Activated gamma-delta T cell treated with anti-CD3 and anti-CD28 coated beads, Interleukin-2, amount 50 U/mL, for 16 hours (primary cell): ENCODE data around the gene SLC1A2.

Experiments used
- DNase-seq: peaks from one replicate; pipeline ENCODE4 v3.0.0-alpha.2; 2020; ENCODE audit warnings: low read depth

Gene SLC1A2

DNA sequence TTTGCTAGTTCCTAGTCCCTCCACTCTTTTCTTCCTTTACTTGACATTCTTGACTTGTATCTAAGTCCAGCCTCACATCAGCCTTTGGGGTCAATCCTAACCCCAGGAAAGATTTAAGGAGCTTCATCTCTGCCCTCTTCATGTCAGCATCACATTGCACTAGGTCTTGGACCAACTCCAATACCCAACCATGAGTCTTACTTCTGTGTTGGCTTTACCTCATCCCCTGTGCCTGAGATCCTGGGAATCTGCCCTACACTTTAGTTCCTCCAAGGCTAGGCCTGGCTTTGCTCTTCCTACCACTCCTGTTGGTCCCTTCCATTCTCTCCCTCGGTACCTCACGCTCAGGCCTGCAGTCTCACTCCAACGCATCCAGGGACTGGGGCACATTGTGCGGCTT is 117.0 kb downstream of the SLC1A2 start:
- no peak for DNase-seq

DNA sequence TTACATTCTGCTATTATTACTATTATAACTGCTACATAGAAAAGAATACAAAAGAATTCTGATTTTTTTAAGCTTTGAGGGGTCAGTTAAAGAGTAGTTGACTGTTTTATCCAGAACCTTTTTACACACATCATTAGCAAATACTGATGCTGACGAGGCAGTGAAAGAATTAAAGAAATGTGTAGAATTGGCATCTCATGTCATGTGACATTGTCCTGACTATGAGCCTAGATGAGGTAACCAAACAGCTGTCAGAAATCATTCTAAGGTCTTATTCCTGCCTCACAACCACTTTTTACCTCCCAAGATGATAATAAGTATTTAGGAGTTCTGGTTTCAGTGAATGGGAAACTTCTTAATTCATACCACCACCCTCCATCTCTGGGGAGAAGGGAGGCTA is 121.0 kb downstream of the SLC1A2 start:
- no peak for DNase-seq

DNA sequence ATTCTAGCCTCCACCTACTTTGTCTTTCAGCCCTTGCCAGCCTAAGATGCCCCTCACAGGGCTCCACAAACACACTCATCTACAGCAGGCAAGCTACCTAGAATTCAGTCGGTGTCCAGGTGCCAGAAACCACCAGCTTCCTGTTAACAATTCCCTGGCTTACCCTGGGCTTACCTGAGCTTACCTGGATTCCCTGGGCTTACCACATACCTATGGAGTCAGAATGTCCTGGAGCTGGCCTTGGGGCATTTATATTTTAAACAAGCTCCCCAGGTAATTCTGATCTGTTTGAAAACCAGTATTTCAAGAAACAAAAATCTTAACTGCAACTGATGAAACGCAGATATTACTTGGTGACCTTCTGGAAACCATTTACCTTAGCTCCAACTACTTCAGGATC is 123.6 kb downstream of the SLC1A2 start:
- DNase-seq, result no peak

DNA sequence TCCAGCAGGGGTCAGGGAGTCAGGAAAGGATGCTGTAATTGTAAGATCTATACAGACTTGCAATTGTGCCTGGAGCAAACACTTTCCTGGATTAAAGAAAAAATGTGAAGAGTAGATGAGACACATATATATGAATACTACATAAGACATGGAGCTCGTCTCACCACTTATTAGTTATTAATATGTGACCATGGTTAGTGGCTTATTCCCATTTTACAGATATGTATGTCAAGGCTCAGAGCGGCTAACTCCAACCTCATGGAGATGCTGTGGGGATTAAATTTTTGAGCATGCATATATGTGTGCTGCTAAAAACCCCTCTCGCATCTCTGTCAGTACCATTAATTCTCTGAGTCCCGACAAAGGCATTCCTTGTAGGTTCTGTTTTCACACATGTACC is 125.7 kb downstream of the SLC1A2 start:
- no peak for DNase-seq

DNA sequence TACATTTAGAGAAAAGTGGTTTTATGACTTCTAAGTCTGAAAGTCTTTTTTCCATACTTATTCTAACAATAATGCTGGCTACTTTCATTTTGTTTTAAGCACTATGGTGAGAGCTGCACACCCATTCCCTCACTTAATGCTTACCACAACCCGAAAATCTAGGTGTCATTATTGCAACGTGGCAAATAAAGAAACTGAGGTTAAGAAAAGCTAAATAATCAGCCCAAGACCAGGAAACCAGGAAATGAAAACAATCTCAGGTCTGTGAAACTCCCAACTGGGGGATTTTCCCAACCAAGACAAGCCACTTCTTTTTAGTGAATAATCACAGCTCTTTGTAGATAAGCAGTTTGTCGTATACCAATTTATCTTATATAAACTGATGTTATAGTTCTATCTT is 126.3 kb downstream of the SLC1A2 start:
- DNase-seq, result no peak

DNA sequence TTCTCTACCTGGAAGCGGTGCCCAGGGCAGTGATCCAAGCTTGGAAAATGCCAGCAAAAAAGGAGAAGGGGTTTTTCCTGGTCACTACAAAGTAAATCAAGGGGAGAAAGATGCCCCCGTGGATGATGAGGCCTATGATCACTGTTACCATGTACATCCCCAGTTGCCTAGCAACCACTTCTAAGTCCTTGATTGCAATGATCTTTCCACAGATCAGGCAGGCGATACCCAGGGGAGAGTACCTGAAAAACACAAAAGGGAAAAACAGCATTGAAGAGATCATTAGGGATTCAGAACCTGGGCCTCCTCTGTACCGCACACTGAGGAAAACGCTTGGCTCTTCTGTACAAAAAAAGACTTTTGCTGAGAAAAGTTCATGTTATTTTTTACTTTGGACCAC is 127.1 kb downstream of the SLC1A2 start:
- DNase-seq, result no peak

DNA sequence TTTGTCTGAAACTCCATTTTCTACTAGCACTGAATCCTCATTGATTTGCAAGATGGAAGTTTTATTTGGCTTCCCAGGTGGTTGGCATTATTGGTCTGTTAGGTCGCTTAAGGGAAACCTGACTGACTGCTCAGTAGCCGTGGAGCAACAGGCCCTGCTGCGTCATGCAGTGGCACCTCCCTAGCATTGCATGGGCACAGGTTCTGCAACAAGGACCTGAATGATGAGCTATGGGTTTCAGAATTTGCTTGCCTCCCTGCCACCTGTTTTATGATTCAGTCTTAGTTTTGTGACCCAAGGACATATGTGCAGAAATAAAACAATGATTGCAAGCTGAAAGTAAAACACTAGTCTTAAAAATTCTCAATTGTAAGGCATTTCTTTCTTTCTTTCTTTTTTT is 128.5 kb downstream of the SLC1A2 start:
- no peak for DNase-seq

DNA sequence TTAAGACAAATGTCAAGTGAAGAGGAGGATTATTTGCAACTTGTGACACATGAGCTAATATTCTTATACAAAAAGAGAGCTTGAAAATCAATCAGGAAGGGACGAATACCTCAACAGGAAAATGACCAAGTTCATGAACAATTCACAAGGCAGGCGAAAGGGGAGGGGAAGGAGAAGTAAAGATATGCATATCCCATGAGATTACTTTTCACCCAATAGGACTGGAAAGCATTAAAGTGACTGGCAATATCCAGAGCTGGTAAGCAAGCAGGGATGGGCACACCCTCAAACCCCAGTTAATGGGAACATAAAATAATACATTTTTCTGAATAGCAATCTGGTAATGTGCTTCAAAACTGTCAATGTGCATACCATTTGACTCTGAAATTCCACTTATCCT is 129.5 kb downstream of the SLC1A2 start:
- DNase-seq, result no peak

DNA sequence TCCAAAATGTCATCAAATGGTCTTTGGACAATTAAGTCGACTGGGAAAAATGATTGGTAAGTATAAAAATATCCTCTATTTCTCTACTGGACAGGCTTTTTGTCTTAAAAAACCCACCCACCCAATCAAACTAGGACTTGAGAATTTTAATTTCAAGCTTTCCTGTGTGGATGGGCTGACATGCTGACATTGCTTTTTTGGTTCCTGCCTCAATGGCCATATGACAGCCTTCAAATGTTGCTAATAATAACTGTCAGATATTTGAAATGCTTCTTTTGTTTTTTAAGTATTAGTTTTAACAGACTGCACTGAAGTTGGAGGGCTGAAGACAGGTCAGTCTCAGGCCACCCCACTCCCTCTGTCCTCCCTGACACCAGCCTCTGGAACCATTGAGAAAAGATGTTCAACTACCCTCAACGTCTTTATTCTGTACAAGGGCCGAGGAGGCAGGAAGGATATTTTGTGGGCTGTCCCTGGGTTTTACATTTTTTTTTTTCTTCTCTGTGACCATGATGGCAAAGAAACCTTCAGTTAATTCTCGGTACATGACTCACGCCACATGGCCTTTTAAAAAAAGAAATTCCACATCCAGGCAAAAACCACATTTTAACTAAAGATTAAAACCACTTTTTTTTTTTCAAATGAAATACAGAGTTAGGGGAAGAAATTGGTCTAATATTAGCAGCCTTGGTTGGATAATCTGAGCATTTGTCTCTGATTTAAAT is 130.4 kb downstream of the SLC1A2 start:
- no peak for DNase-seq

DNA sequence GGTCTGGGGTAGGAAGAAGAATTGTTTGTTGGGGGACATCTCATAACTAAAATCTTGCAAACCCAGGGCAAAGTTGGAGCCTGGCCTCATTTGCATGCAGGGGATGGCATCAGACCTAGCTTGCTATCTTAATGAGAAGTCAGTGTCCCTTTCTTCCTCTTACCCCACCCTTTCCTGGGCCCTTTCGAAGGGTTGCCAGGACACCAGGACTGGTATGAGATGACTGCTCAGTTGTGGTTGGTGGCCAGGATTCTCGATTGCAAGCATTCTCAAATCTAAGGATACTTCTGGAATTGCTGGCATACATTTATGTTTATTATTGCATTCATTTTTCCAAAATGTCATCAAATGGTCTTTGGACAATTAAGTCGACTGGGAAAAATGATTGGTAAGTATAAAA is 131.0 kb downstream of the SLC1A2 start:
- no peak for DNase-seq

DNA sequence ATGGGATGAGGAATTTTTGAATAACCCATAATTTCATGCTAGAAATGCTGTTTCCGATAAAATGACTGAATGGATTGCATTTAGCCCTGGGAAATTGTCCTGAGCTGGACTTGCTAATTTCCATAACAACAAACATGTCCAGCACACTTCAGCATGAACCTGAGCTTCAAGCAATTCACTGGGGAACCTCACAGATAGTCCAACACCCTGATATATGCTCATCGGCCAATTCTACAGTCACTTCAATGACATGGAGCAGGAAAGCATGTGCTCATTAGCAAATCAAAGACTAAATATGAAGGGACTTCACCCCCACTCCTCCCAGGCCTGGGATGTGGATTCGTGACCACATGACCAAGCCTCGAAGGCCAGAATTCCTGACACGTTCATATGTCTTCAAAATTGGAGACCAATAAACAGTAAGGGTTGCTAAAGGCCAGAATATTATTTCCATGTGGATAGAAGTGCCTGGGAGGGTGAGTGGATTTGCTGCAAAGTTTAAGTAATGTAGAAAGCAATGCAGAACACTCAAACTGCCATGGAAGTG is 131.9 kb downstream of the SLC1A2 start:
- no peak for DNase-seq

DNA sequence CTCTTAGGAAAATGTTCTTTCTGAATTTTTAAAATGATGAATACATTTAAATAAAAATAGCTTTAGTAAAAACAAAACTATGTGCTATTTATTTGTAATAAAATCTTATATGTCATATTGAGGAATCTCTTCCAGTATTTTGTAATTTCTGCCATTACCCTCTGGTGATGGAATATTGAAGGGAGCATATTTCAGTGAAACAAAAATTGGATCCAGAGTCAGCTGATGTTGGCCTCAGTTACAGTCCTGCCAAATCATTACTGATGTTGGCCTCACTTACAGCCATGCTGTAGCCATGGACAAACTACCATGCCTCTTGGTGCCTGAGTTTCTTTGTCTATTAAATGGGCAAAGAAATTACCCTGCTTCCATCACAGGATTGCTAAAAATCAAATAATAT is 133.2 kb downstream of the SLC1A2 start:
- no peak for DNase-seq

DNA sequence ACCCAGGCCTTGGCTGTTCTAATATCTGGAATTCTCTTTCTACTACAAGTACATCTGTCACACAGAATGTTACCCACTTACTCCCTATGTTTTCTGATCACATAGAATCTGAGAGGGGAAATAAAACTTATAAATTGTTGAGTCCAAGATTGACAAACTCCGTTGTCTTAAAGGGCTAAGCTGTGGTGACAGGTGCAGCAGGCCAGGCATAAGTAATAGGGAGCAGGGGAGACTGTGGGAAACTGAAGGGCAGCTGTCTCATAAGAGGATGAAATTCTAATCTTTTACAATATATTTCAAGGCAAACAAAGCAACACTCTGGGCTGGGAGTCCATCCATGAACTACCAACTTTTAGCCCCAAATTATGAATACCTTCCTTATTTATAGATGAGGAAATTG is 133.9 kb downstream of the SLC1A2 start:
- DNase-seq, result no peak

DNA sequence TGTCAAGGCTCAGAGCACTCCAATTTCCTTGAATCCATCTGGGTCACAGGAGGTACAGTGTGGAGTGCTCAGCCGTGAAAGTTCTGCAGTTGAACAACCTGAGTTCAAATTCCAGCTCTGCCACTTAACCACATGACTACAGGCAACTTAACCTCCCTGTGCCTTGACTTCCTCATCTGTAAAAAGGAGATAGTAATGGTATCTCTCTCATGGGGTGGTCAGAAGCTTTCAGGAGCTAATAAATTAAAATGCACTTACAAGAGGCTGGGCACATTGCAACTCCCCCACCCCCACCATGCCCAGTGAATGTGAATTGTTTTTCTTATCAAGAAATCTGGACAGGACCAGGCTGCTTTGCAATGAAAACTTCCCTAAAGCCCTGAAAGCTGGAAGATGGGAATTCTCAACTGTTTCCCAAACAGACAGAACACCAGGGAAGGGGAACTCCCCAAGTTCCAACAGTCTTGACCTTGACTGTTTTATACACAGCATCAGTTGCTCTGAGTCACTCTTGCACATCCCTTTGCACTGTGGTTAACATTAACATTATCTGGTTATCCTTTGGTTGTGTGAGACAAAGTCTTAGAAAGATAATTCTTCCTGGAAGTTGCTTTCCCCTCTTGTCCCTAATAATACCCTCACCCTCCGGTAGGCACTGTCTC is 137.0 kb downstream of the SLC1A2 start:
- DNase-seq, result no peak

DNA sequence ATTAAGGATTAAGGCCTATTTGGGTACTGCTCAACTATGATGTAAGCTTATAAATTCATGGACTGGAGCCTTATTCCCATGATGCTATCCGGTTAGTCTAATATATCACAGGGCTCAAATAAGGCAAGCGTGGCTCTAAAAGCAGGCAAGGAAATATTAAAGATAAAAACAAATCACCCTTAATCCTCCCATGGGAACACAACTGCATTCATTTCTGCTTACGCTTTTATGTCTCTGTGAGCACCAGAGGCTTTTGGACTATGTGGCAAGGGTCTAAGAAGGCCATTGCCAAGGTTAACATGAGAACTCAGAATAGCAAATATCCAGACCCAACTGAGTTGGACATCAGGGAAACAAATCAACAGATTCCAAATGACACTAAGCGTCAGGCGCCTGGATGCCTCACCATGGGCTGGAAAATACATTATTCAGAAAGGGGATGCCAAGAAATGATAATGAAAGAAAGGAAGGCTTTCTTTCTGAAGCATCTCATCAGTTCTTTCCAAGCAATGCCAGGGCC is 138.1 kb downstream of the SLC1A2 start:
- DNase-seq, result no peak

DNA sequence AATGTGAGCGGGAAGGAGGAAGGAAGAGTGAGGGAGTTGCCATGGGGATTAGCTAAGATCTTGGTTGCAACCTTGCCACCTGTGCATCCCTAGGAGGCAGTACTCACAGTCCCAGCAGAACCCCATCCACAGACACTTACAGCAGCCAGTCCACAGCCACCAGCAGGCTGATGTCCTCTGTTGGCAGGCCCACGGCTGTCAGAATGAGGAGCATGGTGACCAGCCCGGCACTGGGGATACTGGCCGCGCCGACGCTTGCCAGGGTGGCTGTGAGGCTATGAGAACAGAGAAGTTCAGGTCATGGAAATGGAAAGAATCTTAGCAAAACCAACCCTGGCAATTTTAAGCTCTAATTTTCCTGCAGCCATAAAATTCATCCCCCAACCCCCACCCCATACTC is 138.6 kb downstream of the SLC1A2 start:
- DNase-seq, result no peak

DNA sequence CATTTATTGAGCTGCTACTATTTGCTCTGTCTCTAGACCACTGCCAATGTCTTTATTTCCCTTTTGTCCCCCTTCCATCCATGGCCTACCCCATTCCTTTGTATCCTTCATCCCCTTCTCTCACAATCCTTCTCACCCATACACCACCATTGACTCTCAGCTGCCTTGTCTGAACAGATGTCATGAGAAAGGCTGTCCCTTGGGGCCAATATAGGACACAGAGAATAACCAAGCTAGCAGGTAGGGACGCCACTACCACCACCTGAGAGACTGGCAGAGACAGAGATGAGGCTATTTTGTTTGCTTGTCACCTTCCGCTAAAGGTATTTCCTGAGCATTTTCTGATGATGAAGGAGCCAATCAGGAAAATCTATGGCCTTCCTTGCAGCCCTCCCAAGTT is 141.5 kb downstream of the SLC1A2 start:
- DNase-seq, result no peak

DNA sequence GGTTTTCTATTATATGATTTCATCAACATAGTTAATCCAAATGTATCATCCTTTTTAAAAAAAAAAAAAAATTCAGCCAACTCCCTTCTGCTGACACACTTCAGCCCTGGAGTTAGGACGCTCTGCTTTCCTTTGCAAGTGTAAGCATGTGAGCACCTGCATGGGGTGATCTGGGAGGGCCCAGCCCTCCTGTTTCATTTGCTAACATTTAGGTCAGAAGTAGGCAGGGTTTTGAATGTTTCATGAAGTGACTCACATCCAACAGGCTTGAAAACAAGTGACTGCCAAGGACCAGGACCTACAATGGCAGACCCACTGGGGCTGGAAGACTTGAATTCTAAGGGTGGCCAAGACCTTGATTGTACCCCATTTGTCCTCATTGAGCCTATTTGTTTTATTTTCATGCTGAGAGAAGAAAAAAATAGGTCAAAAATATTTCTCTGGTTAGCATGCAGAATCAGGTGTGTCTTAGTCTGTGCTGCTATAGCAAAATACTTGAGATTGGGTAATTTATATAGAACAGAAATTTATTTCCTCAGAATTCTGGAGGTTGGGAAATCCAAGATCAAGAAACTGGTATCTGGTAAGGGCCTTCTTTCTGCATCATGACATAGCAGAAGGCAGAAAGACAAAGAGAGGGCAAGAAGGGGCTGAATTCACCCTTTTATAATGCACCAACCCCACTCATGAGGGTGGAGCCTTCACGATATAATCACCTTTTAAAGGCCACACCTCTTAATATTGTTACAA is 142.8 kb downstream of the SLC1A2 start:
- DNase-seq, result no peak

DNA sequence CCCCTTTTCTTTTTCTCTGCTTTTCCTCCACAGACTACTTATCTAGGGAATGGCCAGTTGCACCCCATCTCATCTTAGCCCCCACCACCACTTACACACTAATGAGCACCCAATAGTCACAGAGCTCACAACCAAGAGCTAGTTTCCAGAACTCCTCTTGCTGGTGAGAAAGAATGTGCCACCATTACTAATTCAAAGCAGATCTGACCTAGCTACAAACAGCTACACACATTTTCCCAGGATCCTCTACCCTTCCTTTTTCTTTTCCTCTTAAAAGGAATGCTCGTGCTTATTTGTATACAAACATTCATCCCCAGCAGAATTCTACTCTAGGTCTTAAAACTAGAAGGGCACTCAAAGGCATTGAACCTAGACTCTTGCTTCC is 143.6 kb downstream of the SLC1A2 start:
- DNase-seq, result no peak

DNA sequence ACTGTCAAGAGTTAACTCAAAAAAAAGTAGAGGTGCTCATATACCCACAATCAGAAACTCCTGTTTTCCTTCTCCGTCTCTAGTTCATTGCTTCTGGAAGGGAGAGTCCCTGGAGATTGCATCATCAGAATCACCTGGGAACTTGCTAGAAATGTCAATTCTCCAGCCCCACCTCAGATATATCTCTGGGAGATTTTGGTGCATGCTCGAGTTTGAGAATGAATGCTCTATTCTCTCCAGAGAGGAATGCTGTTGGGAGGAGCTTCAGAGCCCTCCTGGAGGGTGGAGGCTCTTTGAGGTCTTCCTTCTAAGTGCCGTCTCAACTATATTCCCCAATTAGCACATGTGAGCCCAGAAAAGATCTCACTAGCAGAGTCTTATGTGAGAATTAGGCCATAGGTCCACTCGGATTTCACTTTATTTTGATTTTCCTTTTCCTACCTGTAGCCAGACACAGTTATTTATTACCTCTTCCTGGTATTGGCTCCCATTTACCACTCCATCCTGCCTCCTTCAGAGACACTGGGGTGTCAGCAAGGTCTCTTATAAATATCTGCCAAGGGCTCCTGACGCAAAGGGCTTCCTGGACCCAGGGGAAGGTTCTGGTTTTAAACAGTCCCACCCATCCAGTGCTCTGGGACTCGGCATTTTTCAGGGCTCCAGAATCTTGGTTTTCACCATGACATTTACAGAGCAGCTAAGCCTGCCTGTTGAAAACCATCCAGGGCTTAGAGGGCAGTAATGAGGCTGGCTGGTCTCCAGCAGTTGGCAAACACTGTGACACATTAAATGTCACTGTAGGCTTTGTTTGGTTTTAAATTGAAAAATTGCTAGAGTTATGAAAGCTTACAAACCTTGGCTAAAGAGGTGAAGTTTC is 144.2 kb downstream of the SLC1A2 start:
- DNase-seq, result no peak

DNA sequence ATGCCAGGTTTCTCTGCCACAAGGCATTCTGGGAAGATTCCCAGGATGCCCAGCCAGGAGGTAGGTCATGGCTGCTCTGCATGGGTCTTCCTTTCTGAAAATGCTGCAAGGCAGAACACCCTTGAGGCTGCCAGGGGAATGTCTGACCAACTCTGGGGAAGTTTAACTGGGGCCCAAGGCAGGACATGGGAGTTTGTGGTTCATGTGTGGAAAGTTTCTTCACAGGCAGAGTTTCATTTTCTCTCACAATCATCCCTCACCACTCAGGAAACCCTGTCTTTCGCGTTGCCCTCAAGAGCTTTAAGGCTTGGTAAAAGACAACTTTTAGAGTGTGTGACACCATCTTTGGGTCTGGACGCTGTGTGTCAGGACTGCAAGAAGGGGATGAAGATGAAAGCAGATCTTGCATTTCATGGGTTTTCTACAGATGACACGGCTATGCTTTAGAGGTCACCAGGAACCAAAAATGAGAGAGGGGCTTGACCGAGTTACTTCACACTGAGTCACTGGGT is 146.9 kb downstream of the SLC1A2 start:
- peak; percentile 25 for DNase-seq

DNA sequence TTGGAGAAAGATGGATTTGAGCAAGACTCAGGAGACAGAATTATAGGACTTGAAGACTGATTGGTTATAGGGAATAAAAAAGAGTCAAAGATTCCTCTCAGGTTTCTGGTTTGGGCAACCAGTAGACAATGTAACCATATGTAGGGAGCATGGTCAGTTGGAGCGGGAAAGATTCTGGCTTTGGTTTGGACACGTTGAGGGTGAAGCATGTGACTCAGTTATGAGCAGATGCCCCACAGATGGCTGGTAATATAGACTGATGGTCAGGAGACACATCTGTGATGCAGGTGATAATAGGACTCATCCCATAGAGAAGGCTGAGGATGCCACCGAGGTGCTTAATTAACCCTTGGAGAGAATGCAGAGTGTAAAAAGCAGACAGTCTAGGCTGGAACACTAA is 148.3 kb downstream of the SLC1A2 start:
- no peak for DNase-seq
